Sigmoid colon (tissue), 7 donors: ENCODE measurements around the gene ADAMTS17. TPM values are rescaled to one million over a fixed set of nuclear protein-coding genes. Genes with fewer than 3 reads are reported as not detected.
A peak's percentile ranks its signal among the peaks of the same experiment; 100 is the strongest.

ENCODE experiments used
- DNase-seq: peaks from one replicate; pipeline ENCODE4 v3.0.0-alpha.2; 2019
- H3K27ac ChIP-seq, 4 donors: fragments of 200-600 bp; sonication (generic); one replicate each; pipeline ENCODE4 v1.5.1; 2016 to 2019; ENCODE audit warnings: mild to moderate bottlenecking in 1 of 4
- H3K27me3 ChIP-seq, 3 donors: fragments of 200-600 bp; sonication (generic); one replicate each; pipeline ENCODE4 v1.5.1; 2019; ENCODE audit warnings: mild to moderate bottlenecking in 1 of 3
- H3K36me3 ChIP-seq, 4 donors: fragments of 200-600 bp; sonication (generic); one replicate each; pipeline ENCODE4 v1.5.1; 2016 to 2019
- H3K4me1 ChIP-seq, 4 donors: fragments of 200-600 bp; sonication (generic); one replicate each; pipeline ENCODE4 v1.5.1; 2017 to 2019
- H3K4me3 ChIP-seq, 4 donors: fragments of 200-600 bp; sonication (generic); one replicate each; pipeline ENCODE4 v1.5.1; 2017 to 2019; ENCODE audit warnings: mild to moderate bottlenecking in 2 of 4, moderate library complexity in 1 of 4
- H3K9me3 ChIP-seq, 4 donors: fragments of 200-600 bp in 3 of 4; sonication (generic) in 3 of 4; one replicate each; pipeline versions ENCODE4 v1.5.1 to v1.6.1; 2013 to 2019
- EP300 ChIP-seq, 4 donors: sonication (generic); formaldehyde crosslinking; IDR thresholded peaks; one replicate each; pipeline ENCODE4 v1.6.1; 2017; ENCODE audit warnings: antibody characterized with exemption in 4 of 4
- POLR2A ChIP-seq, 2 donors: fragments of 450-650 bp; IDR thresholded peaks; one replicate each; pipeline ENCODE4 v1.6.1; 2016; ENCODE audit warnings: antibody characterized with exemption in 2 of 2, mild to moderate bottlenecking in 2 of 2, moderate library complexity in 2 of 2
- POLR2AphosphoS5 ChIP-seq, 4 donors: sonication (generic); formaldehyde crosslinking; IDR thresholded peaks; one replicate each; pipeline ENCODE4 v1.6.1; 2017; ENCODE audit warnings: antibody characterized with exemption in 4 of 4
- WGBS, 2 donors: extraction: QIAGEN DNeasy Blood & Tissue Kit; methylation state at CpG; one replicate each; pipeline ENCODE4 v1.1.7; 2013; 5-methylcytosine and 5-hydroxymethylcytosine counted together
- intact Hi-C: fragments of 100-400 bp; cut with DNase I; formaldehyde crosslinking; loops from one replicate; pipeline ENCODE4 v1.15.1; 2023
- polyA plus RNA-seq, 3 donors: library from polyadenylated mRNA; stranded (reverse); fragments of 200-250 nt; gene quantifications; one replicate each; pipeline ENCODE4 v1.2.3, GENCODE V29; 2013
- total RNA-seq, 4 donors: library from RNA; depleted of rRNA; stranded (reverse); fragments of >200 nt; gene quantifications; one replicate each; pipeline ENCODE4 v1.1.0, GENCODE V29; 2016
- TF ChIP-seq, protein P1 (sequence below), 4 experiments: fragments of 450-650 bp in 3 of 4; fragments of 200-600 bp in 1 of 4; IDR thresholded peaks; one replicate each; pipeline ENCODE4 v1.5.1; 2016 to 2019; ENCODE audit warnings: antibody characterized with exemption in 4 of 4, mild to moderate bottlenecking in 3 of 4, moderate library complexity in 2 of 4
- donor health status: healthy with polysubstance abuse.
- donor health status: Bipolar disorder and iron deficiency.
- donor health status: healthy.

Gene ADAMTS17
- total and polyA plus RNA-seq, 7 donors, result 0.46 to 3.6 (median 1.2) TPM

DNA sequence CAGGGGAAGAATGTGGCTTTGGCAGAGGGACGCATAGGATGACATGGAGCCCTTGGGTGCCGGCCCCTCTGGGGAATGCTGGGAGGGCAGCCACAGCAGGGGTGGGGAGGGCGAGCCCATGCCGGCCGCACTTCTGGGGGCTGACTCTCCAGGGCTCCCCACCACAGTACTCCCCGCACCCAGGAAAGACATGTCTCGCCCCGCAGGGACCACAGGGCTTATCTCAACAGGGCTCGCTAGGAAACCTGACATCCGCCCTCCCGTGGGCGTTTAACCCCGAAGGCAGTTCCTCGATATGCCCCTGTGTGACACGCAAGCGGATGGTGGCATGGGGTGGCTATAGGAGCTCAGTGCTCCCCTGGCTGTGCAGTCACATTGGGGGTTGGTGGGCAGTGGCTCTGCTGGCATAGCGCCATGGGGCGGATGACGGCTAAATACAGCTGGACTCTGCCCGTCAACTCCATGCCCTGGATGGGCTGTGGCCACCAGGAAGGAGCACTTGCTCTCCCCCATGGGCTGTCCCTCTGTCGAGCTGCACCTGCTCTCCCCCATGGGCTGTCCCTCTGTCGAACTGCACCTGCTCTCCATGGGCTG lies 141.4 kb downstream of the ADAMTS17 start:
- no peak for DNase-seq
- H3K27ac ChIP-seq, result no peak overlapping the region
- WGBS, 2 donors, result 80 to 89% methylated on average over 22 of the region's 22 CpGs
- H3K36me3 ChIP-seq, result no peaks in the 10 kb centered on the region
- TF ChIP-seq POLR2AphosphoS5 (IDR thresholded peaks at IDR 0.05), result no peak
- TF ChIP-seq, protein P1, sequence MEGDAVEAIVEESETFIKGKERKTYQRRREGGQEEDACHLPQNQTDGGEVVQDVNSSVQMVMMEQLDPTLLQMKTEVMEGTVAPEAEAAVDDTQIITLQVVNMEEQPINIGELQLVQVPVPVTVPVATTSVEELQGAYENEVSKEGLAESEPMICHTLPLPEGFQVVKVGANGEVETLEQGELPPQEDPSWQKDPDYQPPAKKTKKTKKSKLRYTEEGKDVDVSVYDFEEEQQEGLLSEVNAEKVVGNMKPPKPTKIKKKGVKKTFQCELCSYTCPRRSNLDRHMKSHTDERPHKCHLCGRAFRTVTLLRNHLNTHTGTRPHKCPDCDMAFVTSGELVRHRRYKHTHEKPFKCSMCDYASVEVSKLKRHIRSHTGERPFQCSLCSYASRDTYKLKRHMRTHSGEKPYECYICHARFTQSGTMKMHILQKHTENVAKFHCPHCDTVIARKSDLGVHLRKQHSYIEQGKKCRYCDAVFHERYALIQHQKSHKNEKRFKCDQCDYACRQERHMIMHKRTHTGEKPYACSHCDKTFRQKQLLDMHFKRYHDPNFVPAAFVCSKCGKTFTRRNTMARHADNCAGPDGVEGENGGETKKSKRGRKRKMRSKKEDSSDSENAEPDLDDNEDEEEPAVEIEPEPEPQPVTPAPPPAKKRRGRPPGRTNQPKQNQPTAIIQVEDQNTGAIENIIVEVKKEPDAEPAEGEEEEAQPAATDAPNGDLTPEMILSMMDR (IDR thresholded peaks at IDR 0.05), result no peak
- TF ChIP-seq POLR2A (IDR thresholded peaks at IDR 0.05), result no peak
- TF ChIP-seq EP300 (IDR thresholded peaks at IDR 0.05), result no peak
- H3K27me3 ChIP-seq, result no peaks in the 10 kb centered on the region
- intact Hi-C loops, result no loop called here
- H3K4me1 ChIP-seq, result peaks cover 0 to 25% (median 12%) of the 10 kb centered on the region in 4 donors
- no peak overlapping the region for H3K4me3 ChIP-seq
- no peaks in the 10 kb centered on the region for H3K9me3 ChIP-seq

DNA sequence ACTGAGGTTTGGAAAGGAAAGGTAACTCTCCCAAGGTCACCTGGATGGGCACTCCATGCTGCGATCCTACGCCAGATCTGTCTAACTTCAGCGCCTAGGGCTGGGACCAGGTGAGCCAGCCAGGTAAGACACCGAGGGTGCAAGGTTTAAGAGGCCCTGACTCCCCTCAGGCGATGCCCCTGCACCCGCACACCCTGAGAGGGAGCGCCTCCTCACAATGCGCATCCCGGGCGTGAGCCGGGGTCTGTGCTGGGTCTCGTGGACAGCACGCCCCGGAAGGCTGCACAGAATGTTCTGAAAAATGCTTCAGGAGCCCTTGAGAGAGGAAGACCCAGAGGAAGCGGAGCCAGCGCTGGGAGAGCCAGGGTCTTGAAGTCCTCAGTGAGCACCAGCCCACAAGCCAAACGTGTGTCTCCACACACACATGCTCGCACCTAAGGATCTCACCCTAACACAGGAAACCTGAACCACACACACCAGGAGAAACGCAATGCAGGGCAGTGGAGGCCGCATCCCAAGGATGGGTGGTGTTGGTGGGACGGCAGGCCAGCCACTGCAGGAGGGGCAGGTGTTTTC lies 142.0 kb downstream of the ADAMTS17 start:
- intact Hi-C loops, result no loop called here
- DNase-seq, result no peak
- Histone ChIP-seq H3K9me3 (no peaks in the 10 kb centered on the region), H3K4me3 (no peak overlapping the region), H3K27me3 (no peaks in the 10 kb centered on the region), H3K36me3 (no peaks in the 10 kb centered on the region), H3K27ac (no peak overlapping the region), H3K4me1 (peaks cover 0 to 25% (median 12%) of the 10 kb centered on the region in 4 donors)
- TF ChIP-seq EP300 (IDR thresholded peaks at IDR 0.05), result no peak
- TF ChIP-seq, protein P1 (IDR thresholded peaks at IDR 0.05), result no peak
- no peak for TF ChIP-seq POLR2A (IDR thresholded peaks at IDR 0.05)
- no peak for TF ChIP-seq POLR2AphosphoS5 (IDR thresholded peaks at IDR 0.05)
- 95 to 97% methylated on average over 21 of the region's 21 CpGs for WGBS, 2 donors

DNA sequence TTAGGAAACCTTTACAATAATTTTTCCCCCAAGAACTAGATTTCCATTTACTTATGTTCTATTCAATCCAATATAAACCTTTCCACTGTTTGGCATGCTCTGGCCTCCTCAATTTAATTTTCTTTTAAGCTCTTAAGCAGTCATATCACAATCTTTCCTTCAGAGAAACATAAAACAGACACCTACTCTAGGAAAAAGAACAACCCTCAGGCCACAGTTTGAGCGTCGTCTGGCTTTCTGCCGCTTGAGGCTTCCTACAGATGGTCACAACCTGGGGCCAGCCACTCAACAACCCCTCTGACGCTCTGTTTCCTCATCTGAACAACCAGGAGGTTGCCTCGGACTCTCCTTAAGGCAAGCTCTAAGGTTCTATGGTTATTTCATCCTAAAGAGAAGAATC lies 143.3 kb downstream of the ADAMTS17 start:
- Histone ChIP-seq H3K4me1 (peaks cover 0 to 25% (median 12%) of the 10 kb centered on the region in 4 donors), H3K27ac (no peak overlapping the region), H3K36me3 (no peaks in the 10 kb centered on the region), H3K4me3 (no peak overlapping the region), H3K27me3 (no peaks in the 10 kb centered on the region), H3K9me3 (no peaks in the 10 kb centered on the region)
- intact Hi-C loops, result no loop called here
- DNase-seq, result no peak
- WGBS, 2 donors, result 83 to 96% methylated on average over 5 of the region's 5 CpGs
- TF ChIP-seq POLR2A (IDR thresholded peaks at IDR 0.05) (no peak), EP300 (IDR thresholded peaks at IDR 0.05) (no peak), POLR2AphosphoS5 (IDR thresholded peaks at IDR 0.05) (peak in 1 of 4 donors; percentile 25)
- TF ChIP-seq, protein P1 (IDR thresholded peaks at IDR 0.05), result peak in 1 of 4 experiments; percentile 11

DNA sequence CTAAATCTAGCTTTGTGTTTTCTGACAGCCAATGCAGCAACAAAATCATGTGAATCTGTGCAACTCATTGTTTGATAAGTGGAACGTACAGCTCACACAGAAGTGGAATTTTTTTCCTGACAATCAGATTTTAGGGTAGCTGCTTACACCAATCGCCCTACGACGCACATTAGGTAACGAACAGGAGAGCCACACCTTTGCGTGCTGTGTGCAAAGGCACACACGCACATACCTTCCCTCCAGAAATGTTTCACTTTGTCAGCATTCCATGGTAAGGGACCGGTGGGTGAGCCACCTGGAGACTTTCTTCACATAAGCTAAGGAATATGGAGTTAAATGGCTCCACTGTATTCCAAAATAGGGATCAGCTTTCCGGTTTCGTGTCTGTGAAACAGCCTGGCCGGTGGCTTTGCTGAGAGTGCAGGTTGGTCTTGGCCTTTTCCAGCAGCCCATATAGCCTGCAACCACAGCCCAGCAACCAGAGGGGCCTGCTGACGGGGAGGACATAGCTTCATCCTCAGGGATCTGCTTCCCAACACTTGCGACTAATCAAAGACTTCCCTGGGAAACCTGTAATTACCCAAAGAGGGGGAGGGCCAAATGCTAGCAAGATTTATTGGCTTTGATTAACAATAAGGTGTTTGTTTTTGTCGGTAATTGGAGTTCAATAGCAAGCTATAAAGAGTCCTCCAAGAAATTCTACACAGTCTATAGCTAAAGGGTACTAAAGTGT lies 145.3 kb downstream of the ADAMTS17 start:
- peaks cover 0 to 12% (median 6%) of the 10 kb centered on the region in 4 donors for H3K4me1 ChIP-seq
- no peaks in the 10 kb centered on the region for H3K27me3 ChIP-seq
- H3K4me3 ChIP-seq, result no peak overlapping the region
- TF ChIP-seq POLR2AphosphoS5 (IDR thresholded peaks at IDR 0.05), result no peak
- TF ChIP-seq, protein P1 (IDR thresholded peaks at IDR 0.05), result no peak
- no peak overlapping the region for H3K27ac ChIP-seq
- DNase-seq, result no peak
- intact Hi-C loops, result no loop called here
- H3K9me3 ChIP-seq, result no peaks in the 10 kb centered on the region
- 21 to 71% methylated on average over 14 of the region's 14 CpGs for WGBS, 2 donors
- H3K36me3 ChIP-seq, result no peaks in the 10 kb centered on the region
